Measurements from ENCODE around the gene ELAC1. TPM values are rescaled to one million over a fixed set of nuclear protein-coding genes. Genes with fewer than 3 reads are reported as not detected.

Gene ELAC1
- total and polyA plus RNA-seq, 12 donors: 2.6 to 6.7 (median 4.2) TPM

DNA sequence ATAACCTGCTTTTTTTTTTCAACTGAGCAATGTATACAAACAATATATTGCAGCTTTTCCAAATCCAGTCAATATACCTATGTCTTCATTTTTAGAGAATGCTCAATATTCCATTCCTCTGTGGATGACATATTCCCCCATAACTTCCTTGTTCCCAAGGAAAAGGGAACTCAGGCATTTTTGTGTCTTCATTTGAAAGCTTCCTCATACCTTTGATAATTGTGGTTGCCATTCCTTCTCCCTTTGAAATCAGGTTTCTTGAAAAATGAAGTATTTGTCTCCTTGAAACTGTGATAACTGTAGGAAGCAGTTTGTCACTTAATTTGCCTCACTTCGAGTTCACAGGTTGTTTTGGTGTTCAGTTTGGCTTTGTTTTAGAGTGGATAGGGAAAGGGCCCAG lies 13.5 kb downstream of the ELAC1 start:
- 81 to 84% methylated on average over 1 of the region's 1 CpG for WGBS, 2 donors
- no peak overlapping the region for H3K4me3 ChIP-seq

DNA sequence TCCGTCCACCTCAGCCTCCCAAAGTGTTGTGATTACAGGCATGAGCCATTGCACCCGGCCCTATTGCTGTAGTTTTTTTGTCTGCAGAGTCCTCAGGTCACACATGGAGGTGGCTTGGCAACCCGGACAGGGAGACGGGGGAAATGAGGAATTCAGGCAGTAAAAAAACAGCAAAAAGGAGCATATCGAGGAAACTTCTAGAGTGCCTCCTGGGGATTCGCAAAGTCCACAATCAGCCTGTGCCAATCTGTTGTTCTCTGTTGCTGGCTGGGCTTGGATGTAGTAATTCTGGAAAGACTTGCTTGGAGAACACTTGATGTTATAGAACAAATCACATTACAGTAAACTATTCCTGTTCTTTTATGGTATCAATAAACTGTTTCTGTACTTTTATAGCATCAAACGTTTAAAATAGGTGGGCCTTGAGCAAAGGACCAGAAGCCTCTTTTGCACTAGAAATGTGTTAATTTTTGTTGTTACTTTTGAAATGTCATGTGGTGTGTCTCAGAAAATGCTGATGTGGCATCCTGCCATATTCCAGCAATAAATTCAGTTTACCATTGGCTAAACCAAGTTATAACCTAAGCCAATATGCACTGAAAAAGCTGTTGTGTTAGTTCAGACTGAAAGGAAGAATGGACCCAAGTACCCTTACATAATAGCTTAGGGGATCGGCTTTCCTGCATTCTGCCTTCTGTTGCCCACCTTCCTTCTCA lies 14.4 kb downstream of the ELAC1 start:
- Histone ChIP-seq H3K4me3 (no peak overlapping the region), H3K27me3 (no peaks in the 10 kb centered on the region), H3K4me1 (peaks cover 0 to 14% (median 0%) of the 10 kb centered on the region in 9 donors), H3K36me3 (peaks cover 0 to 71% (median 24%) of the 10 kb centered on the region in 9 donors), H3K9me3 (peaks cover 0 to 6% (median 0%) of the 10 kb centered on the region in 11 donors), H3K27ac (no peak overlapping the region)
- no peak for ATAC-seq
- intact Hi-C loops (cut with DNase I): no loop called here
- WGBS, 2 donors: 85 to 88% methylated on average over 8 of the region's 8 CpGs
- TF ChIP-seq, protein P1, sequence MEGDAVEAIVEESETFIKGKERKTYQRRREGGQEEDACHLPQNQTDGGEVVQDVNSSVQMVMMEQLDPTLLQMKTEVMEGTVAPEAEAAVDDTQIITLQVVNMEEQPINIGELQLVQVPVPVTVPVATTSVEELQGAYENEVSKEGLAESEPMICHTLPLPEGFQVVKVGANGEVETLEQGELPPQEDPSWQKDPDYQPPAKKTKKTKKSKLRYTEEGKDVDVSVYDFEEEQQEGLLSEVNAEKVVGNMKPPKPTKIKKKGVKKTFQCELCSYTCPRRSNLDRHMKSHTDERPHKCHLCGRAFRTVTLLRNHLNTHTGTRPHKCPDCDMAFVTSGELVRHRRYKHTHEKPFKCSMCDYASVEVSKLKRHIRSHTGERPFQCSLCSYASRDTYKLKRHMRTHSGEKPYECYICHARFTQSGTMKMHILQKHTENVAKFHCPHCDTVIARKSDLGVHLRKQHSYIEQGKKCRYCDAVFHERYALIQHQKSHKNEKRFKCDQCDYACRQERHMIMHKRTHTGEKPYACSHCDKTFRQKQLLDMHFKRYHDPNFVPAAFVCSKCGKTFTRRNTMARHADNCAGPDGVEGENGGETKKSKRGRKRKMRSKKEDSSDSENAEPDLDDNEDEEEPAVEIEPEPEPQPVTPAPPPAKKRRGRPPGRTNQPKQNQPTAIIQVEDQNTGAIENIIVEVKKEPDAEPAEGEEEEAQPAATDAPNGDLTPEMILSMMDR (IDR thresholded peaks at IDR 0.05): no peak
- no peak for DNase-seq

More for the DNA sequence above, 13.5 kb downstream of the ELAC1 start:
- peaks cover 0 to 12% (median 0%) of the 10 kb centered on the region in 11 donors for H3K9me3 ChIP-seq
- no peak for DNase-seq
- no peaks in the 10 kb centered on the region for H3K27me3 ChIP-seq
- intact Hi-C loops (cut with DNase I): no loop called here
- peaks cover 0 to 5% (median 0%) of the 10 kb centered on the region in 9 donors for H3K4me1 ChIP-seq
- ATAC-seq: no peak
- H3K36me3 ChIP-seq: peaks cover 0 to 72% (median 29%) of the 10 kb centered on the region in 9 donors
- no peak overlapping the region for H3K27ac ChIP-seq
- TF ChIP-seq, protein P1 (IDR thresholded peaks at IDR 0.05): no peak

DNA sequence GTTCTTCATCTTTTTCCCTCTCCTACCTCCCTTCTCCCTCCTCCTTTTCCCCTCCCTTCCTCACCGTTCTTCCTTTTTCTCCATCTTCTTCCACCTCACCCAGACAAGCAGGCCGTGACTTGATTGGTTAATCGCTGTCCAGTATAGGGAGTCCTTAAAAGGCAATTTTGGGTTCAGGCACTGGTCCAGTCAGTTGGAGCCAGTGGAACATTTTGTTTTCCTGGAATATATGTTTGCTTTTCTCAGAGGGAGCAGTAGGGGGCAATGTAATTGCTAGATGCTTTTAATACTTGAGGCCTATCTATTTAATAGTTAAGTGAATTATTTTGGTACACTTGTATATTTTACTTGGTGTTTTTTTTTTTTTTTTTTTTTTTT lies 15.0 kb downstream of the ELAC1 start:
- Histone ChIP-seq H3K27me3 (no peaks in the 10 kb centered on the region), H3K27ac (no peak overlapping the region), H3K4me1 (peaks cover 0 to 14% (median 0%) of the 10 kb centered on the region in 9 donors), H3K9me3 (peaks cover 0 to under 1% (median 0%) of the 10 kb centered on the region in 11 donors), H3K4me3 (no peak overlapping the region), H3K36me3 (peaks cover 0 to 71% (median 24%) of the 10 kb centered on the region in 9 donors)
- ATAC-seq (no peak), DNase-seq (no peak)
- WGBS, 2 donors: 94 to 100% methylated on average over 3 of the region's 3 CpGs
- TF ChIP-seq, protein P1 (IDR thresholded peaks at IDR 0.05): peak in 3 of 9 donors; percentile 11 to 19 (median 12)
- intact Hi-C loops (cut with DNase I): no loop called here

DNA sequence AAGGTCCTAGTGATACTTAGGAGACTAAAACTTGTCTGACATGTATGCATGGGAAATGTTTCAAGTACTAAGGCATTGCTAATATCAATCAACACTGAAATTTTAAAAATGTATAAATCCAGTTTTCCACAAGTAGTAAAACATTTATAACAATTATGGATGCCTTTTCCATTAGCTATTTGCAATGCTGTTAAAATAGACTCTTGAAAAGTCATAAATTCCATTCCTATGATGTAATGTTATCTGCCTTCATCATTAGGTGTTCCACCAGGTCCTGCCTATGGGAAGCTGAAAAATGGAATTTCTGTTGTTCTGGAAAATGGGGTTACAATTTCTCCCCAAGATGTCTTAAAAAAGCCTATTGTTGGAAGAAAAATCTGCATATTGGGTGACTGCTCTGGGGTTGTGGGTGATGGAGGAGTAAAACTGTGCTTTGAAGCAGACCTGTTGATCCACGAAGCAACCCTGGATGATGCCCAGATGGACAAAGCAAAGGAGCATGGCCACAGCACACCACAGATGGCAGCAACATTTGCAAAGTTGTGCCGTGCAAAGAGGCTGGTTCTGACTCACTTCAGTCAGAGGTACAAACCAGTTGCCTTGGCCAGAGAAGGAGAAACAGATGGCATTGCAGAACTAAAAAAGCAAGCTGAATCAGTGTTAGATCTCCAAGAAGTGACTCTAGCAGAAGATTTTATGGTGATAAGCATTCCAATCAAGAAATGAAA lies 18.7 kb downstream of the ELAC1 start:
- Histone ChIP-seq H3K27ac (no peak overlapping the region), H3K9me3 (no peaks in the 10 kb centered on the region), H3K4me1 (peaks cover 0 to 14% (median 0%) of the 10 kb centered on the region in 9 donors), H3K36me3 (peaks cover 0 to 48% (median 3%) of the 10 kb centered on the region in 9 donors), H3K27me3 (no peaks in the 10 kb centered on the region), H3K4me3 (no peak overlapping the region)
- WGBS, 2 donors: 81 to 86% methylated on average over 2 of the region's 2 CpGs
- TF ChIP-seq, protein P1 (IDR thresholded peaks at IDR 0.05): no peak
- no peak for DNase-seq
- no peak for ATAC-seq
- intact Hi-C loops (cut with DNase I): no loop called here

Measured in heart right ventricle (tissue), 16 donors.